Sigmoid colon (tissue), 4 donors: ENCODE data around the gene CCDC192.

Experiments used
- EP300 ChIP-seq, 4 donors: sonication (generic); formaldehyde crosslinking; IDR thresholded peaks; one replicate each; pipeline ENCODE4 v1.6.1; 2017; ENCODE audit warnings: antibody characterized with exemption in 4 of 4
- POLR2A ChIP-seq, 2 donors: fragments of 450-650 bp; IDR thresholded peaks; one replicate each; pipeline ENCODE4 v1.6.1; 2016; ENCODE audit warnings: antibody characterized with exemption in 2 of 2, mild to moderate bottlenecking in 2 of 2, moderate library complexity in 2 of 2
- POLR2AphosphoS5 ChIP-seq, 4 donors: sonication (generic); formaldehyde crosslinking; IDR thresholded peaks; one replicate each; pipeline ENCODE4 v1.6.1; 2017; ENCODE audit warnings: antibody characterized with exemption in 4 of 4
- TF ChIP-seq, protein P1 (sequence below), 4 experiments: fragments of 450-650 bp in 3 of 4; fragments of 200-600 bp in 1 of 4; IDR thresholded peaks; one replicate each; pipeline ENCODE4 v1.5.1; 2016 to 2019; ENCODE audit warnings: antibody characterized with exemption in 4 of 4, mild to moderate bottlenecking in 3 of 4, moderate library complexity in 2 of 4

DNA sequence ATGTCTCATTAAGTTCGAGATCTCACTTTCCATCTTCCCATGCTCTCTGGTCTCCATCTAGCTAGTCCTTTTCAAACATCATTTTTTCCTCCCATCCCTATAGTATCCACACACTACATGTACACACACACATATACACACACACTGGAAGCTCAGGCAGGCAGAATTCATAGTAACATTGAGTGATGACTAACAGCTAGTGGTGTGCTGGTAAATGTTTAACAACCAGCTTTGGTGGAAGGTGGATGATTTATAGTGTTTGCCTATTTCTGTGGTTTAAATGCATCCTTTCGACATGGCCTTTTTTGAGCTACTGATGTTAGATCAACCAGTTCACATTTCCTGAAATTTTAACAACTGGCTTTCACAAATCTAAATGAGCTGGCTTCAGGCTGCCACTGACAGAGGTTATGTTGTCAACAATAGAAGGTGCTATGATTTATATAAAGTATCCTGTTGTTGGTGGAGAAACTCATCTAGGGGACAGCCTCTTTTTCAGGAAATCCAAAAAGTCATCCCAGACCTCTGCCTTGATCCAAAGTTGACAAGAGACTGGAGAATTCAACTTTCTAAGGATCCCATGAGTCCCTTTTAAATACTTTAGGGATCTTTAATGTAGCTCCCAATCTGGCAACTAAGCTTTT lies 117.8 kb downstream of the CCDC192 start:
- TF ChIP-seq, protein P1, sequence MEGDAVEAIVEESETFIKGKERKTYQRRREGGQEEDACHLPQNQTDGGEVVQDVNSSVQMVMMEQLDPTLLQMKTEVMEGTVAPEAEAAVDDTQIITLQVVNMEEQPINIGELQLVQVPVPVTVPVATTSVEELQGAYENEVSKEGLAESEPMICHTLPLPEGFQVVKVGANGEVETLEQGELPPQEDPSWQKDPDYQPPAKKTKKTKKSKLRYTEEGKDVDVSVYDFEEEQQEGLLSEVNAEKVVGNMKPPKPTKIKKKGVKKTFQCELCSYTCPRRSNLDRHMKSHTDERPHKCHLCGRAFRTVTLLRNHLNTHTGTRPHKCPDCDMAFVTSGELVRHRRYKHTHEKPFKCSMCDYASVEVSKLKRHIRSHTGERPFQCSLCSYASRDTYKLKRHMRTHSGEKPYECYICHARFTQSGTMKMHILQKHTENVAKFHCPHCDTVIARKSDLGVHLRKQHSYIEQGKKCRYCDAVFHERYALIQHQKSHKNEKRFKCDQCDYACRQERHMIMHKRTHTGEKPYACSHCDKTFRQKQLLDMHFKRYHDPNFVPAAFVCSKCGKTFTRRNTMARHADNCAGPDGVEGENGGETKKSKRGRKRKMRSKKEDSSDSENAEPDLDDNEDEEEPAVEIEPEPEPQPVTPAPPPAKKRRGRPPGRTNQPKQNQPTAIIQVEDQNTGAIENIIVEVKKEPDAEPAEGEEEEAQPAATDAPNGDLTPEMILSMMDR (IDR thresholded peaks at IDR 0.05), result no peak
- TF ChIP-seq POLR2A (IDR thresholded peaks at IDR 0.05), result no peak
- no peak for TF ChIP-seq EP300 (IDR thresholded peaks at IDR 0.05)
- peak in 2 of 4 donors; percentile 18 to 28 for TF ChIP-seq POLR2AphosphoS5 (IDR thresholded peaks at IDR 0.05)
